Cardiac muscle cell (in vitro differentiated cells and primary cell): ENCODE data around the gene GABRA5. TPM values are rescaled to one million over a fixed set of nuclear protein-coding genes. Genes with fewer than 3 reads are reported as not detected.

Source experiments
- DNase-seq, 2 donors: peaks; one replicate each; pipeline versions ENCODE4 v3.0.0 to v3.0.0-alpha.2; 2010 to 2017; ENCODE audit warnings: low read depth in 1 of 2, low spot score in 1 of 2
- H3K27ac ChIP-seq: fragments of 200-600 bp; sonication (generic); 2 replicates; pipeline ENCODE4 v1.5.1; 2016
- H3K27me3 ChIP-seq: fragments of 200-600 bp; sonication (generic); 2 replicates; pipeline ENCODE4 v1.6.0; 2016; ENCODE audit warnings: control low read depth
- H3K36me3 ChIP-seq: fragments of 200-600 bp; sonication (generic); 2 replicates; pipeline ENCODE4 v1.5.1; 2016; ENCODE audit warnings: control low read depth
- H3K4me1 ChIP-seq: fragments of 200-600 bp; sonication (generic); 2 replicates; pipeline ENCODE4 v1.8.1; 2017; ENCODE audit warnings: low read depth, mild to moderate bottlenecking, mixed run types
- H3K4me3 ChIP-seq: fragments of 200-600 bp; sonication (generic); 2 replicates; pipeline ENCODE4 v1.5.1; 2016; ENCODE audit warnings: mild to moderate bottlenecking
- H3K9me3 ChIP-seq: fragments of 200-600 bp; sonication (generic); 2 replicates; pipeline ENCODE4 v1.5.1; 2017; ENCODE audit warnings: low read depth, mild to moderate bottlenecking, control low read depth
- polyA plus RNA-seq: library from polyadenylated mRNA; unstranded; fragments of >200 nt; fragmentation: Nextera tagmentation; extraction: Ambion mirVana; gene quantifications from 2 replicates; pipeline ENCODE4 v1.2.1, GENCODE V29; 2016
- total RNA-seq: library from RNA; depleted of rRNA; stranded (reverse); fragments of >200 nt; gene quantifications from 2 replicates; pipeline ENCODE4 v1.2.3, GENCODE V29; 2016
- TF ChIP-seq, protein P1 (sequence below): IDR thresholded peaks from 2 replicates; pipeline ENCODE4 v1.5.1; 2012; ENCODE audit warnings: low read depth, mild to moderate bottlenecking, low read length

Gene GABRA5
- total and polyA plus RNA-seq, 2 experiments from 2014 or later: 0.10 TPM; not detected in 1

DNA sequence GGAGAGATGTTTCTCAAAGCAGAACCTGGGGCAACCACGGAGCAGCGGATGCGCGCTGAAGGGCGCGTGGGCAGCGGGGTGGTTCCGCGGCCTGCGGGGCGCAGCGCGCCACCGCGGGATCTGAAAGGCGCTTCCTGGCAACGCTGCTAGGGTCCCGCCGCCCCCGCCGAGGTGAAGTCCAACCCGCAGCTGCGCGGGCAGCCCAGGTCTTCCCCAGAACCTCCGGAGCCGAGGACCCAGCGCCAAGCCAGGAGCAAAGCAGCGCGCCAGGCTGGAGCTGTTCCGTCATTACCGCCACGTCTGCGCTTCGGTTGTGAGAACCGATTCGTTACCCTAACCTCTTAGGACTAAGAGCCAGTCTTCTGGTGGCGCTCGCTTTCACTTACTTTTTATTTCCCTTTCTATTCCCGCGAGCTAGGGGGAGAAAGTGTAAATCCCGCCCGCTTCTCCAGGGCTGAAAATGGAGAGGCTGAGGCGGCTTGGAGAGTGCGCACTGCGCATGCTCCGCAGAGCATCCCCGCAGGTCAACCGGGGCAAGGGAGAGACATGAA is 100.9 kb downstream of the GABRA5 start:
- no peak overlapping the region for H3K27ac ChIP-seq
- H3K9me3 ChIP-seq: no peaks in the 10 kb centered on the region
- TF ChIP-seq, protein P1, sequence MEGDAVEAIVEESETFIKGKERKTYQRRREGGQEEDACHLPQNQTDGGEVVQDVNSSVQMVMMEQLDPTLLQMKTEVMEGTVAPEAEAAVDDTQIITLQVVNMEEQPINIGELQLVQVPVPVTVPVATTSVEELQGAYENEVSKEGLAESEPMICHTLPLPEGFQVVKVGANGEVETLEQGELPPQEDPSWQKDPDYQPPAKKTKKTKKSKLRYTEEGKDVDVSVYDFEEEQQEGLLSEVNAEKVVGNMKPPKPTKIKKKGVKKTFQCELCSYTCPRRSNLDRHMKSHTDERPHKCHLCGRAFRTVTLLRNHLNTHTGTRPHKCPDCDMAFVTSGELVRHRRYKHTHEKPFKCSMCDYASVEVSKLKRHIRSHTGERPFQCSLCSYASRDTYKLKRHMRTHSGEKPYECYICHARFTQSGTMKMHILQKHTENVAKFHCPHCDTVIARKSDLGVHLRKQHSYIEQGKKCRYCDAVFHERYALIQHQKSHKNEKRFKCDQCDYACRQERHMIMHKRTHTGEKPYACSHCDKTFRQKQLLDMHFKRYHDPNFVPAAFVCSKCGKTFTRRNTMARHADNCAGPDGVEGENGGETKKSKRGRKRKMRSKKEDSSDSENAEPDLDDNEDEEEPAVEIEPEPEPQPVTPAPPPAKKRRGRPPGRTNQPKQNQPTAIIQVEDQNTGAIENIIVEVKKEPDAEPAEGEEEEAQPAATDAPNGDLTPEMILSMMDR: no peak
- peak overlapping the region; percentile 27 for H3K4me3 ChIP-seq
- H3K27me3 ChIP-seq: peaks cover 94% of the 10 kb centered on the region
- peak in 1 of 2 donors; percentile 40 for DNase-seq
- no peaks in the 10 kb centered on the region for H3K4me1 ChIP-seq
- no peaks in the 10 kb centered on the region for H3K36me3 ChIP-seq

DNA sequence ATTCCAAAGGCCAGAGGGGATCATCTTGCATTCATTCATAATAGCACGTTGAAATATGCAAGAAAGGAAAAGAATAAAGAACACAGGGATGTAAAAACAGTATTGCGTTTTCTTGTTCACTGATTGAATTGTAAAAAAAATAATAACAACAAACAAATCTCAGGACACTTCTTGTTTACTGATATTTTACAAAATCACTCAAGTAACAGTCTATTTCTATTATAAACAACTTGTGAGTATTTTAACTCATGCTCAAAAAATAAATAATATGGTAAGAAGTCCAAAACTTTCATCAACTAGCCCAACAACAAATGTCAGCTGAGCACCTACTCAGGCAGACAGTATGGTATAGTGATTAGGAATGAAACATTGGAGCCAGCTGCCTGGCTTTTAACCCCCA is 101.9 kb downstream of the GABRA5 start:
- peaks cover 95% of the 10 kb centered on the region for H3K27me3 ChIP-seq
- H3K36me3 ChIP-seq: no peaks in the 10 kb centered on the region
- DNase-seq: no peak
- H3K4me3 ChIP-seq: no peak overlapping the region
- H3K9me3 ChIP-seq: no peaks in the 10 kb centered on the region
- TF ChIP-seq, protein P1: no peak
- no peak overlapping the region for H3K27ac ChIP-seq
- no peaks in the 10 kb centered on the region for H3K4me1 ChIP-seq

- Histone ChIP-seq H3K27me3 (peaks cover 82% of the 10 kb centered on the region), H3K4me1 (no peaks in the 10 kb centered on the region), H3K9me3 (no peaks in the 10 kb centered on the region), H3K27ac (no peak within 1 kb of the TSS), H3K4me3 (peak within 1 kb of the TSS; percentile 34), H3K36me3 (no peaks in the 10 kb centered on the region)
- TF ChIP-seq, protein P1: no peak
- peak in 1 of 2 donors; percentile 32 for DNase-seq
Observed at GRCh38 chr15:26970712-26971210, 103.9 kb downstream of the GABRA5 start, which contains the start of gene GABRG3. Gene GABRG3, plus strand, starts transcription at chr15:26971181.

GRCh38 chr15:26971271-26972018 is 104.6 kb downstream of the GABRA5 start:
- TF ChIP-seq, protein P1: no peak
- Histone ChIP-seq H3K36me3 (no peaks in the 10 kb centered on the region), H3K4me3 (peak overlapping the region; percentile 34), H3K27ac (no peak overlapping the region), H3K9me3 (no peaks in the 10 kb centered on the region), H3K4me1 (no peaks in the 10 kb centered on the region), H3K27me3 (peaks cover 77% of the 10 kb centered on the region)
- peak in 1 of 2 donors; percentile 43 for DNase-seq

DNA sequence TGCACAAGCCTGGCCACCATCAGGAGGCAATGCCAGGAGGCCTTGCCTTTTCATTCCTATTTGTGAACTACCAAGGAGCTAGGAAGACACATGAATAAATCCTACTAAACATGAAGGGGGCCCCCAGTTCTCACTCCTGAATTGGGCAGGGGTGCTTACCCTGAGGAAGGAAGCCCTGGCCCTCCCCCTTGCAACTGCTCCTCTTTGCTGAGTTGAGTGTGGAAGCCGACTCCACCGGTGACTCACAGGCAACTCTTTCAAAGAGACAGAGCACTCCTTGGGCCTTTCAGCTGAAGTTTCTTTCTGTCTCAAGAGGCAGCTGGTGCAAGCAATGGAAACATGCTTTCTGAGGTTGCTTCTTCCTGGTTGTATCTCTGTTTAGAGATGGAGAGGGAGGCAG is 105.8 kb downstream of the GABRA5 start:
- H3K36me3 ChIP-seq: no peaks in the 10 kb centered on the region
- DNase-seq: no peak
- TF ChIP-seq, protein P1: no peak
- peaks cover 68% of the 10 kb centered on the region for H3K27me3 ChIP-seq
- no peaks in the 10 kb centered on the region for H3K9me3 ChIP-seq
- no peaks in the 10 kb centered on the region for H3K4me1 ChIP-seq
- no peak overlapping the region for H3K4me3 ChIP-seq
- H3K27ac ChIP-seq: no peak overlapping the region
